ENCODE measurements around the gene CCDC8.
"Not testable (repeated sequence)": the region's sequence is repeated elsewhere in the genome, so short reads cannot be mapped to it uniquely, and the experiment has no call there.

The CCDC8 gene

GRCh38 chr19:46381756-46382345, 31.5 kb downstream of the CCDC8 start:
- Histone ChIP-seq H3K9me3 (ENCODE audit: control insufficient read depth, low read length) (no peaks in the 10 kb centered on the region), H3K4me1 (ENCODE audit: control insufficient read depth, insufficient read depth, low read length) (no peaks in the 10 kb centered on the region), H3K27ac (ENCODE audit: insufficient read depth, low read depth, low read length, poor library complexity, severe bottlenecking) (no peak overlapping the region), H3K27me3 (ENCODE audit: control insufficient read depth, insufficient read depth, low read length, poor library complexity, severe bottlenecking) (no peaks in the 10 kb centered on the region), H3K4me3 (ENCODE audit: insufficient read depth, low read depth, low read length) (no peak overlapping the region), H3K36me3 (ENCODE audit: control insufficient read depth, insufficient read depth, low read length) (peaks cover 25% of the 10 kb centered on the region)
- 93 to 94% methylated on average over 15 of the region's 15 CpGs for WGBS, 2 experiments

DNA sequence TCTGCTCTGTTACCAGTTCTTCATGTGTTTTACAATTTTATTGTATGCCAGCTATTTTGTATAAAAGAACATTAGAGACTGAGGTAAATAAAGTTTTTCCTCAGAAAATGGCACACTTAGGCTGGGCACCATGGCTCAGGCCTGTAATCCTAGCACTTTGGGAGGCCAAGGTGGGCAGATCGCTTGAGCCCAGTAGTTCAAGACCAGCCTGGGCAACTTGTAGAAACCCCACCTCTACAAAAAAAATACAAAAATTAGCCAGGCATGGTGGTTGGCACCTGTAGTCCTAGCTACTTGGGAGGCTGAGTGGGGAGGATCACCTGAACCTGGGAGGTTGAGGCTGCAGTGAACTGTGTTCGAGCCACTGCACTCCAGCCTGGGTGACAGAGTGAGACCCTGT, 32.0 kb downstream of the CCDC8 start:
- H3K27me3 ChIP-seq (ENCODE audit: control insufficient read depth, insufficient read depth, low read length, poor library complexity, severe bottlenecking), result no peaks in the 10 kb centered on the region
- no peak overlapping the region for H3K4me3 ChIP-seq (ENCODE audit: insufficient read depth, low read depth, low read length)
- no peaks in the 10 kb centered on the region for H3K4me1 ChIP-seq (ENCODE audit: control insufficient read depth, insufficient read depth, low read length)
- no peak overlapping the region for H3K27ac ChIP-seq (ENCODE audit: insufficient read depth, low read depth, low read length, poor library complexity, severe bottlenecking)
- 90 to 95% methylated on average over 2 of the region's 2 CpGs for WGBS, 2 experiments
- peaks cover 27% of the 10 kb centered on the region for H3K36me3 ChIP-seq (ENCODE audit: control insufficient read depth, insufficient read depth, low read length)
- H3K9me3 ChIP-seq (ENCODE audit: control insufficient read depth, low read length), result no peaks in the 10 kb centered on the region

GRCh38 chr19:46380690-46381089, 32.7 kb downstream of the CCDC8 start:
- H3K4me1 ChIP-seq (ENCODE audit: control insufficient read depth, insufficient read depth, low read length), result no peaks in the 10 kb centered on the region

GRCh38 chr19:46378268-46378667, 35.1 kb downstream of the CCDC8 start:
- Histone ChIP-seq H3K36me3 (ENCODE audit: control insufficient read depth, insufficient read depth, low read length) (peaks cover 23% of the 10 kb centered on the region), H3K27ac (ENCODE audit: insufficient read depth, low read depth, low read length, poor library complexity, severe bottlenecking) (no peak overlapping the region), H3K4me1 (ENCODE audit: control insufficient read depth, insufficient read depth, low read length) (peaks cover 9% of the 10 kb centered on the region), H3K27me3 (ENCODE audit: control insufficient read depth, insufficient read depth, low read length, poor library complexity, severe bottlenecking) (no peaks in the 10 kb centered on the region), H3K4me3 (ENCODE audit: insufficient read depth, low read depth, low read length) (no peak overlapping the region), H3K9me3 (ENCODE audit: control insufficient read depth, low read length) (no peaks in the 10 kb centered on the region)
- 82 to 89% methylated on average over 1 to 2 of the region's 2 CpGs for WGBS, 2 experiments

More at GRCh38 chr19:46380690-46381089, 32.7 kb downstream of the CCDC8 start:
- 96 to 100% methylated on average over 2 of the region's 2 CpGs for WGBS, 2 experiments
- Histone ChIP-seq H3K9me3 (ENCODE audit: control insufficient read depth, low read length) (no peaks in the 10 kb centered on the region), H3K27me3 (ENCODE audit: control insufficient read depth, insufficient read depth, low read length, poor library complexity, severe bottlenecking) (no peaks in the 10 kb centered on the region), H3K4me3 (ENCODE audit: insufficient read depth, low read depth, low read length) (no peak overlapping the region), H3K36me3 (ENCODE audit: control insufficient read depth, insufficient read depth, low read length) (peaks cover 27% of the 10 kb centered on the region), H3K27ac (ENCODE audit: insufficient read depth, low read depth, low read length, poor library complexity, severe bottlenecking) (no peak overlapping the region)

DNA sequence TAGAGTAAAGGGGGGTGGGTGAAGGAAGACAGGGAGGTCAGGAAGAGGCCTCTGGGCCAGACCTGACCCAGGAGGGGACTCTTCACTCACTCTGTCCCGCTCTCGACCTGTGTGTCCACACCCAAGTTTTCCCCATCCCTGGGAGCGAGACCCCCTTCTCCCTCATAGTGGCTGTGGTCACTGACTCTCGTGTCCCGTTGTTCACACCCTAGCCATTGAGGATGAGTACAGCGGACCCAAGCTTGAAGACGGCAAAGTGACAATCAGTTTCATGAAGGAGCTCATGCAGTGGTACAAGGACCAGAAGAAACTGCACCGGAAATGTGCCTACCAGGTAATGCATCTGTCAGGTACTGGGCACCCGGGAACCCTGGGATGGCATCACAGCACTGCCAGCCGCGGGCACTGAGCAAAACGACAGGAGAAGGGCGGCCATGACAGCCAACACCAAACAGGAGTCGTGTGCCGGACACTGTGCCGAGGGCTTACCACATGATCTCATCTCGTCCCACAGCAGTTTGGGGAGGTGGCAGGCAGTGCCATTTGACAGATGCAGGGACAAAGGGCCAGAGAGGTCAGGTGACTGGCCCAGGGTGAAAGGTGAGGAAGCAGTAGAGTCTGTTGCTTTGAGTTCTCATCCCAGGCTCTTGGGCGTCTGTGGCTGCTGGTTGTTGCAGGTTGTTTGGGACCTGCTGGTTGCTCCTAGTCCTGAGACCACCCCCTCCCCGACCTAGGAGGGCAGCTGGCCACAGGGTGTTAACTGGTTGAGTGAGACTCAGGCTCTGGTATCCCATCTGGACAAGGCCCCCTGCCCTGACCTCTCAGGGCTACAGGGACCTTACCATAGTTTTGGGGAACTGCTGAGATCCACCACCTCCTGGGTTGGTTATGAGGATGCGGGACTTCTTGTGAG, 36.9 kb downstream of the CCDC8 start:
- H3K36me3 ChIP-seq (ENCODE audit: control insufficient read depth, insufficient read depth, low read length), result peaks cover 23% of the 10 kb centered on the region
- 94 to 96% methylated on average over 20 of the region's 20 CpGs for WGBS, 2 experiments
- no peaks in the 10 kb centered on the region for H3K27me3 ChIP-seq (ENCODE audit: control insufficient read depth, insufficient read depth, low read length, poor library complexity, severe bottlenecking)
- no peaks in the 10 kb centered on the region for H3K9me3 ChIP-seq (ENCODE audit: control insufficient read depth, low read length)
- H3K27ac ChIP-seq (ENCODE audit: insufficient read depth, low read depth, low read length, poor library complexity, severe bottlenecking), result no peak overlapping the region
- peaks cover 21% of the 10 kb centered on the region for H3K4me1 ChIP-seq (ENCODE audit: control insufficient read depth, insufficient read depth, low read length)
- no peak overlapping the region for H3K4me3 ChIP-seq (ENCODE audit: insufficient read depth, low read depth, low read length)

GRCh38 chr19:46375476-46376067, 37.8 kb downstream of the CCDC8 start:
- peaks cover 21% of the 10 kb centered on the region for H3K4me1 ChIP-seq (ENCODE audit: control insufficient read depth, insufficient read depth, low read length)
- 94 to 95% methylated on average over 22 of the region's 22 CpGs for WGBS, 2 experiments
- not testable (repeated sequence) for H3K27ac ChIP-seq (ENCODE audit: insufficient read depth, low read depth, low read length, poor library complexity, severe bottlenecking); H3K9me3 ChIP-seq (ENCODE audit: control insufficient read depth, low read length); H3K27me3 ChIP-seq (ENCODE audit: control insufficient read depth, insufficient read depth, low read length, poor library complexity, severe bottlenecking); H3K4me3 ChIP-seq (ENCODE audit: insufficient read depth, low read depth, low read length)
- peaks cover 19% of the 10 kb centered on the region for H3K36me3 ChIP-seq (ENCODE audit: control insufficient read depth, insufficient read depth, low read length)

- WGBS, 2 experiments, result 88 to 89% methylated on average over 21 of the region's 21 CpGs
- Histone ChIP-seq H3K4me1 (ENCODE audit: control insufficient read depth, insufficient read depth, low read length) (peaks cover 21% of the 10 kb centered on the region), H3K36me3 (ENCODE audit: control insufficient read depth, insufficient read depth, low read length) (peaks cover 16% of the 10 kb centered on the region), H3K27me3 (ENCODE audit: control insufficient read depth, insufficient read depth, low read length, poor library complexity, severe bottlenecking) (no peaks in the 10 kb centered on the region), H3K9me3 (ENCODE audit: control insufficient read depth, low read length) (no peaks in the 10 kb centered on the region), H3K27ac (ENCODE audit: insufficient read depth, low read depth, low read length, poor library complexity, severe bottlenecking) (no peak overlapping the region), H3K4me3 (ENCODE audit: insufficient read depth, low read depth, low read length) (no peak overlapping the region)
Observed at GRCh38 chr19:46374536-46375475, 38.6 kb downstream of the CCDC8 start.

- H3K27ac ChIP-seq (ENCODE audit: insufficient read depth, low read depth, low read length, poor library complexity, severe bottlenecking), result peak overlapping the region; percentile 87
- peaks cover 21% of the 10 kb centered on the region for H3K4me1 ChIP-seq (ENCODE audit: control insufficient read depth, insufficient read depth, low read length)
- 38 to 39% methylated on average over 16 of the region's 17 CpGs for WGBS, 2 experiments
- no peaks in the 10 kb centered on the region for H3K9me3 ChIP-seq (ENCODE audit: control insufficient read depth, low read length)
- H3K4me3 ChIP-seq (ENCODE audit: insufficient read depth, low read depth, low read length), result no peak overlapping the region
- H3K36me3 ChIP-seq (ENCODE audit: control insufficient read depth, insufficient read depth, low read length), result peaks cover 13% of the 10 kb centered on the region
- no peaks in the 10 kb centered on the region for H3K27me3 ChIP-seq (ENCODE audit: control insufficient read depth, insufficient read depth, low read length, poor library complexity, severe bottlenecking)
Observed at GRCh38 chr19:46373491-46374359, 39.6 kb downstream of the CCDC8 start.

DNA sequence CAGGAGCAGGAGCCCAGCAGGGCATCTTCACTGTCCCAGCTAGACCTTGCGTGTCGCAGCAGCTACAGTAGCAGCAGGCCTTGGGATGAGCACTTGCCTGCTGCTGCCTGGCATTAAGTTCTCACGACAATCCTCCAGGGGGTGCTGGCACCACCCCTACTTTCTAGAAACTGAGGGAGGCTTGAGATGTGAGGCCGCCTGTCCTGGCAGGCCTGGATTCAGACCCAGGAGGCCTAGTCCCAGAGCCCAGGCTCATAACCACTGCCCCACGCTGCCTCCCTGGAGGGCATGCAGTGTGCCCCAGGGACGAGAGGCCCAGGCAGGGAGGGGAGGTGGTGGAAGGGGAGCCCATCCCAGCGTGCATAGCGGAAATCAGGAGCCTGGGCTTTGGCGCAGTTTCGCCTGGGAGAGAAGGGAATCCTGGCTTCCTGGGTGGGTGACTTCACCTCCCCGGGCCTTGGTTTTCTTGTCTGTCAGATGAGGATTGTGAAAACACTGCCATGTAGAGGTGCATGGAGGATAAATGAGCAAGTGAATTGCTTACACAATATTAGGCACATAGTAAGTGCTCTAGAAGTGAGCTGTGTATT, 40.4 kb downstream of the CCDC8 start:
- no peaks in the 10 kb centered on the region for H3K27me3 ChIP-seq (ENCODE audit: control insufficient read depth, insufficient read depth, low read length, poor library complexity, severe bottlenecking)
- WGBS, 2 experiments, result 41 to 44% methylated on average over 11 of the region's 11 CpGs
- peaks cover 21% of the 10 kb centered on the region for H3K4me1 ChIP-seq (ENCODE audit: control insufficient read depth, insufficient read depth, low read length)
- no peak overlapping the region for H3K4me3 ChIP-seq (ENCODE audit: insufficient read depth, low read depth, low read length)
- H3K27ac ChIP-seq (ENCODE audit: insufficient read depth, low read depth, low read length, poor library complexity, severe bottlenecking), result peak overlapping the region; percentile 87
- H3K36me3 ChIP-seq (ENCODE audit: control insufficient read depth, insufficient read depth, low read length), result peaks cover 13% of the 10 kb centered on the region
- no peaks in the 10 kb centered on the region for H3K9me3 ChIP-seq (ENCODE audit: control insufficient read depth, low read length)
